ENCODE measurements around the gene GGA3.

GGA3 gene

DNA sequence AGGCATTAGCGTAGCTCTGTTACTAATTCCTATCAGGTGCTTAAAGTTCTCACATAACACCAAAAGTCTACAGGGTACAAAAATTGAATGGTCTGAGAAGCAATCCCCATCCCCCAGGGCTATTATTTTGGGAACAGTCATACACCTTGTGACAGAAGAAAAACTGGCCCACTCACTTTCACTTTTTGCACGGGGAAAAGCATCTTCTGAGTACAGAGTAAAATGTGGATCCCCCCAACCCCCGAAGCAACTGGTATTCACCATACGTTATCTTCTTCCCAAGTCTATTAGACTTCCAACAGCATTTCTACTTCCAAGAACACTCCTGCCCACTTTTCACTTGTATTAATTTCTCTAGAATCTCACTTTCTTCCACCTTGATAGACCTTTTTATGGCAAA is 11.8 kb downstream of the GGA3 start:
- H3K4me3 ChIP-seq (ENCODE audit: low read depth in 1 of 2, low read length in 2 of 2) = no peak overlapping the region

DNA sequence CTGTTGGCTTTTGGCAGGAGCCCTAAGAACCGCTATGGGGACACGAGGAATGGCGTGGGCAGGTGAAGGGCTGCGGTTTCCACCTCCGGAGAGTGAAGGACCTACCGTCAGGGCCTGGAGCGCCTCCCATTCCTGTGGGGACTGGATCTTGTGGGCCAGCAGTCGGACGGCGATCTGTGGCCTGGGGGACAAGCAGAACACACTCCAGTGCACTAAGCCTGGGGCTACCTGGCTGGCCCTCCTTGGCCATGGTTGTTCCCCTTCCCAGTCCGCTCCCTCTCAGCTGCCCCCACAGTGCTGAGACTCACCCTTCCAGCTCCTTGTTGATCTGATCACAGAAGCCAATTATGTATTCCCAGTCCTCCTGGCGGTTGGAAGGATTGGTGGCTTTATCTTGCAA is 15.0 kb downstream of the GGA3 start:
- Histone ChIP-seq H3K9ac (ENCODE audit: low read depth in 1 of 2, low read length in 2 of 2) (no peak overlapping the region), H3K4me1 (ENCODE audit: control insufficient read depth in 1 of 2, insufficient read depth in 2 of 2, low read length in 2 of 2) (peaks cover 10 to 25% of the 10 kb centered on the region in 2 donors), H3K27me3 (ENCODE audit: control insufficient read depth in 1 of 2, insufficient read depth in 2 of 2, low read length in 2 of 2) (no peaks in the 10 kb centered on the region), H3K9me3 (ENCODE audit: control insufficient read depth in 1 of 2, low read length in 2 of 2) (no peaks in the 10 kb centered on the region), H3K4me3 (ENCODE audit: low read depth in 1 of 2, low read length in 2 of 2) (no peak overlapping the region), H3K36me3 (ENCODE audit: control insufficient read depth in 1 of 2, insufficient read depth in 2 of 2, low read length in 2 of 2) (peaks cover 44 to 53% of the 10 kb centered on the region in 2 donors), H3K27ac (ENCODE audit: low read depth, low read length) (no peak overlapping the region)

More for the DNA sequence above, 11.8 kb downstream of the GGA3 start:
- Histone ChIP-seq H3K9me3 (ENCODE audit: control insufficient read depth in 1 of 2, low read length in 2 of 2) (no peaks in the 10 kb centered on the region), H3K9ac (ENCODE audit: low read depth in 1 of 2, low read length in 2 of 2) (peak overlapping the region in 1 of 2 donors; percentile 8), H3K4me1 (ENCODE audit: control insufficient read depth in 1 of 2, insufficient read depth in 2 of 2, low read length in 2 of 2) (peaks cover 10 to 14% of the 10 kb centered on the region in 2 donors), H3K27me3 (ENCODE audit: control insufficient read depth in 1 of 2, insufficient read depth in 2 of 2, low read length in 2 of 2) (no peaks in the 10 kb centered on the region), H3K27ac (ENCODE audit: low read depth, low read length) (no peak overlapping the region), H3K36me3 (ENCODE audit: control insufficient read depth in 1 of 2, insufficient read depth in 2 of 2, low read length in 2 of 2) (peaks cover 18 to 21% of the 10 kb centered on the region in 2 donors)

DNA sequence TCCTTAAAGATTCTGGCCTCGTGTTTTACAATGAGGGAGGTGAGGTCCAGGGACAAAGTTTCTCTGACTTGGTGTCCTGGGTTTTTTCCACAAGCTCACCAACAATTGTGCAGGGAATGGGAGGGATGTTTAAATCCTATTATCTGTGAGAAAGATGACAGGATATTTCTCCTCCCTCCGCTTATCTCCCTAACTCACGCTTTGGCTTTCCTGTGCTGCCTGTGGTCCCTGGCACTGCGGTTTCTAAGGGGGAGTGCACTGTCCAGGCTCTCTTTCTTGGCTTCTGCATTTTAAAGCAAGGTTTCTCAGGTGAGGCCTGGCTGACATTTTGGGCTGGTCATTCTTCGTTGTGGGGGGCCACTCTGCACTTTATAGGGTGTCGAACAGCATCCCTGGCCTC is 16.4 kb downstream of the GGA3 start:
- H3K27ac ChIP-seq (ENCODE audit: low read depth, low read length) = no peak overlapping the region
- H3K36me3 ChIP-seq (ENCODE audit: control insufficient read depth in 1 of 2, insufficient read depth in 2 of 2, low read length in 2 of 2) = peaks cover 48 to 67% of the 10 kb centered on the region in 2 donors

DNA sequence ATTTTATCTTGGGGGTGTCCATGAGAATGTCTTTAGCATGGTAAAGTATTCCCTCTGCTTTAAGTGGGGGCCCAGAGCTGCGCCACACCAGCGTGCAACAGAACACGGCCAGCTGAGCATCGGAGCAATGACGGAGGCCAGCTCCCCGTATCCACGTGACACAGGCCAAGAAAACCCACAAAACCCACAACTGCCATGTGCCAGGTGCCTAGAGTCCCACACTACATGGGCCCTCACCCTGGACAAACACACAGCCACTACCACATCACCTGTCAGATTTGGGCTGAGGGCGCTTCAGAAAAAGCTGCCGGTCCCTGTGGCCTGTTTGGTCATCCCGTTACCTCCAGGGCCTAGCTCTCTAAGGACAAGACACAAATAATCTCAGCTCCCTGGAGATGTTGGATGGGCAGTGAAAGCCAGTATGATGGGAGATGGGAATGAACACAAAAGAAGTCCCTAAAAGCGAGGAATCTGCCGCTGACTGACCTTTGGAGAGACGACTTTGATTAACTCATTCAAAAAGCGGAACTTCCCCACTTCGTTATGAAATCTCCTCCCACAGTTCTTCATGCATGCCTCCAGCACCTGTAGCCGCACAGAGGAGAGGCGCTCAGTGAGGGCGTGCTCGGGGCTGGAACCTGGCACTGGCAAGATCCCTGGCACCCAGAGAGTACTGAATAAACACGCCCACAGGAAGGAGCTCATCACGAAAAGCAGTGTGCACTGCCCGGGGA is 17.1 kb downstream of the GGA3 start:
- peaks cover 0 to 20% of the 10 kb centered on the region in 2 donors for H3K4me1 ChIP-seq (ENCODE audit: control insufficient read depth in 1 of 2, insufficient read depth in 2 of 2, low read length in 2 of 2)
- no peaks in the 10 kb centered on the region for H3K27me3 ChIP-seq (ENCODE audit: control insufficient read depth in 1 of 2, insufficient read depth in 2 of 2, low read length in 2 of 2)
- H3K9me3 ChIP-seq (ENCODE audit: control insufficient read depth in 1 of 2, low read length in 2 of 2) = no peaks in the 10 kb centered on the region
- no peak overlapping the region for H3K27ac ChIP-seq (ENCODE audit: low read depth, low read length)
- peaks cover 49 to 73% of the 10 kb centered on the region in 2 donors for H3K36me3 ChIP-seq (ENCODE audit: control insufficient read depth in 1 of 2, insufficient read depth in 2 of 2, low read length in 2 of 2)
- no peak overlapping the region for H3K9ac ChIP-seq (ENCODE audit: low read depth in 1 of 2, low read length in 2 of 2)
- H3K4me3 ChIP-seq (ENCODE audit: low read depth in 1 of 2, low read length in 2 of 2) = no peak overlapping the region

More for the DNA sequence above, 16.4 kb downstream of the GGA3 start:
- no peaks in the 10 kb centered on the region for H3K9me3 ChIP-seq (ENCODE audit: control insufficient read depth in 1 of 2, low read length in 2 of 2)
- H3K4me3 ChIP-seq (ENCODE audit: low read depth in 1 of 2, low read length in 2 of 2) = no peak overlapping the region
- no peaks in the 10 kb centered on the region for H3K27me3 ChIP-seq (ENCODE audit: control insufficient read depth in 1 of 2, insufficient read depth in 2 of 2, low read length in 2 of 2)
- H3K4me1 ChIP-seq (ENCODE audit: control insufficient read depth in 1 of 2, insufficient read depth in 2 of 2, low read length in 2 of 2) = peaks cover 6 to 22% of the 10 kb centered on the region in 2 donors
- H3K9ac ChIP-seq (ENCODE audit: low read depth in 1 of 2, low read length in 2 of 2) = no peak overlapping the region

DNA sequence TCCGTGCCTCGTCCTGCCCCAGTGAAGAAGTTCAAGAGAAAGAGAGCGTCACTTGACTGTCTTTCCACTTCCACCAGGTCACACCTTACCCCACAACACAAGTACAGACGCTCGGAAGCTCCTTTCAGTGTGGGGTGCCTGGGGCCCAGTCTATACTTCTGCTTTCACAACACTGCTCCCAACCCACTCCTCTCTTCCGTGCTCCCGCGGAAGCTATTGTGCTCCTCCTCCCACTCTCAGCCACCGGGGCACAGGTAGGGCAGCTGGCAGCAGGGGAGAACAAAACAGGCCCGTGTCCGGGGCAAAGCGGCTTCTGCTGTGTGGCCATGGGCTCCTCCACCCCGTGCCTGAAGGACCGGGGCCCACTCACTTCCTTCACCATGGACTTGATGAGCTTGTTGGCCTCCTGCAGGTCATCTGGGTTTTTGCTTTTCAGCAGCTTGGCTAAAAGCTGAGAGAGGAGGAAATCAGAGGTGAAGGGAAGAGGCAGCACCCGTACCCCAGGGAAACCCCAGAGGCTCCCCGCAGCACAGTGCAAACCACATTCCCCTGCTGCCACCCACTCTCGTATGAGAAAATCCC is 18.9 kb downstream of the GGA3 start:
- H3K27me3 ChIP-seq (ENCODE audit: control insufficient read depth in 1 of 2, insufficient read depth in 2 of 2, low read length in 2 of 2) = no peaks in the 10 kb centered on the region
- H3K9me3 ChIP-seq (ENCODE audit: control insufficient read depth in 1 of 2, low read length in 2 of 2) = no peaks in the 10 kb centered on the region
- no peak overlapping the region for H3K9ac ChIP-seq (ENCODE audit: low read depth in 1 of 2, low read length in 2 of 2)
- H3K27ac ChIP-seq (ENCODE audit: low read depth, low read length) = no peak overlapping the region
- no peak overlapping the region for H3K4me3 ChIP-seq (ENCODE audit: low read depth in 1 of 2, low read length in 2 of 2)
- H3K4me1 ChIP-seq (ENCODE audit: control insufficient read depth in 1 of 2, insufficient read depth in 2 of 2, low read length in 2 of 2) = peaks cover 11 to 32% of the 10 kb centered on the region in 2 donors
- peaks cover 64 to 88% of the 10 kb centered on the region in 2 donors for H3K36me3 ChIP-seq (ENCODE audit: control insufficient read depth in 1 of 2, insufficient read depth in 2 of 2, low read length in 2 of 2)

DNA sequence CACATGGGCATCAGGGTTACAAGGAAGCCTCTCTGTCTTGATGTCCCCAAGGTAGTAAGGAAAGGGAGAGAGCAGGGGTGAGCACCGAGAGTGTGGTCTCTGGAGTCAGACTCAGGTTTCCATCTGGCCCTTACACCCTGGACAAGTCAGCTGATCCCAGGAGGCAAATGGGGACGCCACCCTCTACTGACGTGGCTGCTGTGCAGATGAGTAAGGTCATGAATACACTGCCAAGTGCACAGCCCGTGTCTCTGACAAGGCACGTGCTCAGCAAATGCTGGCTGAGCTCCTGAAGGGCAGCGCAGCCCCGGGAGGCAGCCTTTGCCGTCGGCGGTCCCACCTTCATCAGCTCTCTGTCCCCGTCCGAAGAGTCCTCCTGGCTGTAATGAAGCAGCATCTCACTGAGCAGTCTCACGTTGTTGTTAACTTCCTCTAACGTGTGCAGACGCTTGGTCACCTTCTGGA is 19.4 kb downstream of the GGA3 start:
- Histone ChIP-seq H3K9ac (ENCODE audit: low read depth in 1 of 2, low read length in 2 of 2) (no peak overlapping the region), H3K27ac (ENCODE audit: low read depth, low read length) (no peak overlapping the region), H3K27me3 (ENCODE audit: control insufficient read depth in 1 of 2, insufficient read depth in 2 of 2, low read length in 2 of 2) (no peaks in the 10 kb centered on the region), H3K4me1 (ENCODE audit: control insufficient read depth in 1 of 2, insufficient read depth in 2 of 2, low read length in 2 of 2) (peaks cover 11 to 32% of the 10 kb centered on the region in 2 donors), H3K9me3 (ENCODE audit: control insufficient read depth in 1 of 2, low read length in 2 of 2) (no peaks in the 10 kb centered on the region), H3K36me3 (ENCODE audit: control insufficient read depth in 1 of 2, insufficient read depth in 2 of 2, low read length in 2 of 2) (peaks cover 69 to 94% of the 10 kb centered on the region in 2 donors), H3K4me3 (ENCODE audit: low read depth in 1 of 2, low read length in 2 of 2) (no peak overlapping the region)

DNA sequence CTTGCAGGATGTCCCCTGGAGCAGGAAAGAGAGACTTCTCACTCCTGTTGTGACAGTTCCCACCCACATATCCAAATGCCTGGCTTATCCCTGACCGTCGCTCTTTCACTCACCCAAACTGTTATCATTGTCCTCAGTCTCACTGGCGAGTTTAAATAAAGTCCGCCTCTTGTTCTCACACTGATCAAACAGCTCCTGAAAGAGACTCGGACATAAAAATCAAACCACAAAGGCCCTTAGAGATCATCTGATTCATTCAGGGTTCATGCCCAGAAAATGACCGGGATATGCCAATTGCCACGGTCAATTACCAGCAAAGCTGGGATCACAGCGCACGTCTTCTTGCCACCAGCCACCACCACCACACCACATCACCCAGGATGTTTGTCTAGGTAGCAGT is 19.9 kb downstream of the GGA3 start:
- Histone ChIP-seq H3K27me3 (ENCODE audit: control insufficient read depth in 1 of 2, insufficient read depth in 2 of 2, low read length in 2 of 2) (no peaks in the 10 kb centered on the region), H3K4me3 (ENCODE audit: low read depth in 1 of 2, low read length in 2 of 2) (no peak overlapping the region), H3K27ac (ENCODE audit: low read depth, low read length) (no peak overlapping the region), H3K36me3 (ENCODE audit: control insufficient read depth in 1 of 2, insufficient read depth in 2 of 2, low read length in 2 of 2) (peaks cover 72 to 97% of the 10 kb centered on the region in 2 donors), H3K9ac (ENCODE audit: low read depth in 1 of 2, low read length in 2 of 2) (no peak overlapping the region), H3K9me3 (ENCODE audit: control insufficient read depth in 1 of 2, low read length in 2 of 2) (no peaks in the 10 kb centered on the region), H3K4me1 (ENCODE audit: control insufficient read depth in 1 of 2, insufficient read depth in 2 of 2, low read length in 2 of 2) (peaks cover 11 to 32% of the 10 kb centered on the region in 2 donors)

DNA sequence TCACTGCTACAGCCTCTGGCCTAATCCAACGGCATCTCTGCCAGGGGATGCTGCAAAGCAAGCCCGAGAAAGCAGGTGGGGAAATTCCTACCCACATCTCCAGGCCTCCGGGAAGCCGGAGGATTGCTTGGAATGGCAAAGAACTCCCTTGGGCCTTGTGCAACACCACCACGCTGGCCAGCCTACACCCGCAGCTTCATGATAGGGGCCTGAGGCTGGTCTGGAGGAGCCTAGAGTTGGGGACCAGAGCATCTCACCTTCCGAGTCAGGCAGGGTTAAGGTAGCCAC is 20.3 kb downstream of the GGA3 start:
- Histone ChIP-seq H3K36me3 (ENCODE audit: control insufficient read depth in 1 of 2, insufficient read depth in 2 of 2, low read length in 2 of 2) (peaks cover 73 to 97% of the 10 kb centered on the region in 2 donors), H3K27me3 (ENCODE audit: control insufficient read depth in 1 of 2, insufficient read depth in 2 of 2, low read length in 2 of 2) (no peaks in the 10 kb centered on the region), H3K9me3 (ENCODE audit: control insufficient read depth in 1 of 2, low read length in 2 of 2) (no peaks in the 10 kb centered on the region), H3K4me3 (ENCODE audit: low read depth in 1 of 2, low read length in 2 of 2) (no peak overlapping the region), H3K9ac (ENCODE audit: low read depth in 1 of 2, low read length in 2 of 2) (no peak overlapping the region), H3K4me1 (ENCODE audit: control insufficient read depth in 1 of 2, insufficient read depth in 2 of 2, low read length in 2 of 2) (peaks cover 11 to 32% of the 10 kb centered on the region in 2 donors), H3K27ac (ENCODE audit: low read depth, low read length) (no peak overlapping the region)

DNA sequence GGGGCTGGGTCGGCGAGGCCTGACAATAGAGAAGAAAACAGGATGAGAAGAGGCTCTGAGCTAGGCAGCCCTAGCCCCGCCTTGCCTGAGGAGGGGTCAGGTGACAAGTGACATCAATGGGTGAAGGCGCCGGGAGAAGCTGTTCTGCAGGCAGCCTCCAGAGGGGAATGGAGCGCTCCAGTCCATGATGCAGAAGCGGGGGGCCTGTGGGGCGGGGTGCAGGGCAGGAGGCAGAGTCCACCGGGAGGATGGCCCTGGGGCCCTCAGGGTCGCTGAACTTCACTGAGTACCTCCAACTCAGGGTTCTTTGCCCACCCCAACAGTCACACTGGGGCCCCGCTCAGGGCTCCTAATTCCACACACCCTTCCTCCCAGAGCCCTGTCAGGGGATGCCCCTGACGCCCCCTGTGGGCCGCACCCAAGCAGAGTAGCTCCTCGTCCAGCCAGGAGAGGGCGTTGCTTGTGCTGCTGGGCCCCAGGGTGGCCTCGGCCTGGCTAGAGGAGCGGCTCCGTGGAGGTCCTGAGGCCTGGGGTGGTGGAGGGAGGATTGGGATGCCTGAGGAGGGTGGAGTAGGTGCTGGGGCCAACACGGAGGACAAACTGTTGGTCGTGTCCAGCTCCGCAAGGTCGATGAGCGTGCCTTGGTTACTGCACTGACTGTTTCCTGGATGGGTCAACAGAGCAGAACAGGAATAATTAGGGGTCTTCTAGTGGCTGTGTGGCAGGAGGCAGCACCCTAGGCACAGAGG is 20.8 kb downstream of the GGA3 start:
- no peak overlapping the region for H3K27ac ChIP-seq (ENCODE audit: low read depth, low read length)
- H3K9ac ChIP-seq (ENCODE audit: low read depth in 1 of 2, low read length in 2 of 2) = no peak overlapping the region
- no peaks in the 10 kb centered on the region for H3K27me3 ChIP-seq (ENCODE audit: control insufficient read depth in 1 of 2, insufficient read depth in 2 of 2, low read length in 2 of 2)
- H3K4me3 ChIP-seq (ENCODE audit: low read depth in 1 of 2, low read length in 2 of 2) = no peak overlapping the region
- peaks cover 68 to 97% of the 10 kb centered on the region in 2 donors for H3K36me3 ChIP-seq (ENCODE audit: control insufficient read depth in 1 of 2, insufficient read depth in 2 of 2, low read length in 2 of 2)
- no peaks in the 10 kb centered on the region for H3K9me3 ChIP-seq (ENCODE audit: control insufficient read depth in 1 of 2, low read length in 2 of 2)
- peaks cover 11 to 32% of the 10 kb centered on the region in 2 donors for H3K4me1 ChIP-seq (ENCODE audit: control insufficient read depth in 1 of 2, insufficient read depth in 2 of 2, low read length in 2 of 2)

DNA sequence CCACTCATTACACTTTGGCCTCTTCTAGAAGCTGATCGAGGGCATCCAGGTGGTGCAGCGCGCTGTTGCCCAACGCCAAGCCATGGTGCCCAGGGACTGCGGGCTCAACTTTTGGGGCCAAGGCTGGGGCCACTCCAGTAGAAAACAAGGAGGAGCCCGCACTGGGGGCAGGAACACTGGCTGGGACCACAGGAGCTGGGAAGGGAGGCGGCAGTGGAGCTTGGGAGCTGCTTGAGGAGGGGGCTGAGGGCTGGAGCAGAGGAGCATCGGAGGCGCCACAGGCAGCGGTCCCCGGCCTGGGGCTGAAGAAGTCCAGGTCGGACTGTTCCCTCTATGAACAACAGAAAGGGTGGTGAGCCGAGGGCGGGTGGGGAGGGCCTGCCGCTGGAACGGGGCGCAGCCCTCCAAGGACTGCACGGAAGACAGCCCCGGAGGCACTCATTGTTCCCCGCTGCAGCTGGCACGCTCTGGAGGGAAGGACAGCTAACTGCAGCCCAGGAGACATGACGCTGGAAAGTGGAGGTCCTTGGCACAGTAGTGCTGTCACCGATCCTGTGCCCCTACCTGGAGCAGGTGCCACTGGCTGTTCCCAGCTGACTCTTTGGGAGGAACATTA is 21.5 kb downstream of the GGA3 start:
- H3K4me1 ChIP-seq (ENCODE audit: control insufficient read depth in 1 of 2, insufficient read depth in 2 of 2, low read length in 2 of 2) = peaks cover 11 to 25% of the 10 kb centered on the region in 2 donors
- no peaks in the 10 kb centered on the region for H3K9me3 ChIP-seq (ENCODE audit: control insufficient read depth in 1 of 2, low read length in 2 of 2)
- no peak overlapping the region for H3K27ac ChIP-seq (ENCODE audit: low read depth, low read length)
- H3K27me3 ChIP-seq (ENCODE audit: control insufficient read depth in 1 of 2, insufficient read depth in 2 of 2, low read length in 2 of 2) = no peaks in the 10 kb centered on the region
- H3K9ac ChIP-seq (ENCODE audit: low read depth in 1 of 2, low read length in 2 of 2) = no peak overlapping the region
- peaks cover 67 to 97% of the 10 kb centered on the region in 2 donors for H3K36me3 ChIP-seq (ENCODE audit: control insufficient read depth in 1 of 2, insufficient read depth in 2 of 2, low read length in 2 of 2)
- H3K4me3 ChIP-seq (ENCODE audit: low read depth in 1 of 2, low read length in 2 of 2) = no peak overlapping the region
